Mammary epithelial cell (primary cell): ENCODE results near the gene TSPAN7.

ENCODE experiments used
- EZH2 ChIP-seq: IDR thresholded peaks from 2 replicates; pipeline ENCODE4 v1.6.1; 2012; ENCODE audit warnings: low read length, inconsistent platforms, borderline replicate concordance
- TF ChIP-seq, protein P1 (sequence below), 2 donors: IDR thresholded peaks in 1 of 2; conservative IDR thresholded peaks in 1 of 2; 2 replicates each; pipeline ENCODE4 v1.5.1; 2011 to 2012; ENCODE audit warnings: inconsistent platforms in 2 of 2, low read length in 2 of 2, mild to moderate bottlenecking in 2 of 2, control low read depth in 1 of 2, low read depth in 1 of 2; ENCODE audit not compliant: insufficient read depth in 1 of 2; ENCODE audit errors: extremely low read depth in 1 of 2

DNA sequence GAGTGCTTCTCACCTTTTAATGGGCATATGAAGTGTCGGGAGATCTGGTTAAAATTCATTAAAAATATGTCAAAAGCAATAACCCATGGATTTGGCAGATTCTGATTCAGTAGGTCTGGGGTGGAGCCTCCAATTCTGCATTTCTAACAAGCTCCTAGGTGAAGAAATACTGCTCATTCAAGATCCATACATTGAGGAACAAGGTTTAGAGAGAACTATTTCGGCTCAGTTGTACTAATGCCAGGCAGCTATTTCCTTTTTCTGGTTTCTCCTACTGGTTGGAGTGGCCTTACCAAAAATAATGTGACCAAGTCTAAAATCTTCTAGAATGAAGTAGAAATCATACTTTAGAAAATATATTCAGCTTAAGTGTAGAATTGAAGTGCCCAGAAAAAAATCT lies 117.5 kb downstream of the TSPAN7 start:
- TF ChIP-seq, protein P1, sequence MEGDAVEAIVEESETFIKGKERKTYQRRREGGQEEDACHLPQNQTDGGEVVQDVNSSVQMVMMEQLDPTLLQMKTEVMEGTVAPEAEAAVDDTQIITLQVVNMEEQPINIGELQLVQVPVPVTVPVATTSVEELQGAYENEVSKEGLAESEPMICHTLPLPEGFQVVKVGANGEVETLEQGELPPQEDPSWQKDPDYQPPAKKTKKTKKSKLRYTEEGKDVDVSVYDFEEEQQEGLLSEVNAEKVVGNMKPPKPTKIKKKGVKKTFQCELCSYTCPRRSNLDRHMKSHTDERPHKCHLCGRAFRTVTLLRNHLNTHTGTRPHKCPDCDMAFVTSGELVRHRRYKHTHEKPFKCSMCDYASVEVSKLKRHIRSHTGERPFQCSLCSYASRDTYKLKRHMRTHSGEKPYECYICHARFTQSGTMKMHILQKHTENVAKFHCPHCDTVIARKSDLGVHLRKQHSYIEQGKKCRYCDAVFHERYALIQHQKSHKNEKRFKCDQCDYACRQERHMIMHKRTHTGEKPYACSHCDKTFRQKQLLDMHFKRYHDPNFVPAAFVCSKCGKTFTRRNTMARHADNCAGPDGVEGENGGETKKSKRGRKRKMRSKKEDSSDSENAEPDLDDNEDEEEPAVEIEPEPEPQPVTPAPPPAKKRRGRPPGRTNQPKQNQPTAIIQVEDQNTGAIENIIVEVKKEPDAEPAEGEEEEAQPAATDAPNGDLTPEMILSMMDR (conservative IDR thresholded peaks at IDR 0.05 in 1 of 2, IDR thresholded peaks at IDR 0.05 in 1 of 2; ENCODE audit: extremely low read depth in 1 of 2, insufficient read depth in 1 of 2, low read depth in 1 of 2, low read length in 2 of 2) = no peak
- no peak for TF ChIP-seq EZH2
